ENCODE data around the gene SCP2.

DNA sequence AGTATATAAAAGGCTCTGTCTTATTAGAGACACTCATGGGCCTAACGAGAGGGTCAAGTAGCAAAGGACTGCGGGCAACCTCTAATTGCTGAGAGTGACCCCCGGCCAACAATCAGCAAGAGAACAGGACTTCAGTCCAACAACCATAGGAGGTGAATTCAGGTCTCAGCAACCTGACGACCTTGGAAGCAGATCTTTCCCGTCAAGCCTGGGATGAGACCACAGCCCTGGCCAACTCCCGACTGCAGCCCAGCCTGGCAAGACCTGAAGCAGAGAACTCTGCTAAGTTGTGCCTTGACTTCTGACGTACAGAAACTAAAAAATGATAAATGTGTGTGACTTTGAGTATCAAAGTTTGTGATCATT lies 11.2 kb upstream of the SCP2 start:
- TF ChIP-seq, protein P1, sequence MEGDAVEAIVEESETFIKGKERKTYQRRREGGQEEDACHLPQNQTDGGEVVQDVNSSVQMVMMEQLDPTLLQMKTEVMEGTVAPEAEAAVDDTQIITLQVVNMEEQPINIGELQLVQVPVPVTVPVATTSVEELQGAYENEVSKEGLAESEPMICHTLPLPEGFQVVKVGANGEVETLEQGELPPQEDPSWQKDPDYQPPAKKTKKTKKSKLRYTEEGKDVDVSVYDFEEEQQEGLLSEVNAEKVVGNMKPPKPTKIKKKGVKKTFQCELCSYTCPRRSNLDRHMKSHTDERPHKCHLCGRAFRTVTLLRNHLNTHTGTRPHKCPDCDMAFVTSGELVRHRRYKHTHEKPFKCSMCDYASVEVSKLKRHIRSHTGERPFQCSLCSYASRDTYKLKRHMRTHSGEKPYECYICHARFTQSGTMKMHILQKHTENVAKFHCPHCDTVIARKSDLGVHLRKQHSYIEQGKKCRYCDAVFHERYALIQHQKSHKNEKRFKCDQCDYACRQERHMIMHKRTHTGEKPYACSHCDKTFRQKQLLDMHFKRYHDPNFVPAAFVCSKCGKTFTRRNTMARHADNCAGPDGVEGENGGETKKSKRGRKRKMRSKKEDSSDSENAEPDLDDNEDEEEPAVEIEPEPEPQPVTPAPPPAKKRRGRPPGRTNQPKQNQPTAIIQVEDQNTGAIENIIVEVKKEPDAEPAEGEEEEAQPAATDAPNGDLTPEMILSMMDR (IDR thresholded peaks at IDR 0.05): no peak
- TF ChIP-seq POLR2A (IDR thresholded peaks at IDR 0.05) (no peak), POLR2AphosphoS5 (IDR thresholded peaks at IDR 0.05) (no peak)
